GM18519 (cell line): ENCODE measurements around the gene PLCH1.

ENCODE experiments used
- ATAC-seq: cut with Tn5 transposase; IDR thresholded peaks from one replicate; pipeline ENCODE4 v1.9.1; 2021; ENCODE audit warnings: mild to moderate bottlenecking, moderate library complexity; ENCODE audit not compliant: unreplicated experiment, low FRiP score

The PLCH1 gene

DNA sequence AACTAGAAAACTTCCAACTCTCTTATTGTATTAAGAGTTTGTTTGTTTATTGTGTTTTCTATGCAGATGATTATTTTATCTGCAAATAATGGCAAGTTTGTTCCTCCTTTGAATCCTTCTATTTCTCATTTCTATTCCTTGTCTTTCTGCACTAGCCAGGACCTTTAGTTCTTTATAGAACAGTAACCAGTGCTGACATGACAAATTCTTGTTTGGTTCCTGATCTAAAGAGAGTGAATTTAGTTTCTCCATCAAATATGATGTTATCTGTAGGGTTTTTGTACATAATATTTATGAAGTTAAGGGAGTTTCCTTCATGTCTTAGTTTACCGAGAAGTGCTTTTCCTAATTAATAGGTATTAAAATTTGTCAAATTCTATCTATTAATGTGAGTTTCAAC, 350.6 kb downstream of the PLCH1 start:
- ATAC-seq, result no peak

DNA sequence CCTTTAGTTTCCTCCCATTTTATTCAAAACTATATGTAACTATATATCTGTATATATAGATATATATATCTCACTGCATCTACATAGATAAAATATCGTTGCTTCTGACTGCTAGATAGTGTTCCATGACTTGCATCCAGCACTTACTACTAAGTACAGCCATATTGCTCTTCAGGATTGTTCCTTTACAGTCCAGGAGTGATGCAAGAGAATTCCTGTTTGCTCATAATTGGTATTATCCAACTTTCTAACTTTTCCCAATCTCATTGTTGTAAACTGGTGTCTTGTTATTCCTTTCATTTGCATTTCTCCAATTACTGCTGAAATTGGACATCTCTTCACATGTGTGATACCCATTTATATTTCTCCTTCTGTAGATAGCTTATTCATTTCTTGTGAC, 351.6 kb downstream of the PLCH1 start:
- no peak for ATAC-seq

DNA sequence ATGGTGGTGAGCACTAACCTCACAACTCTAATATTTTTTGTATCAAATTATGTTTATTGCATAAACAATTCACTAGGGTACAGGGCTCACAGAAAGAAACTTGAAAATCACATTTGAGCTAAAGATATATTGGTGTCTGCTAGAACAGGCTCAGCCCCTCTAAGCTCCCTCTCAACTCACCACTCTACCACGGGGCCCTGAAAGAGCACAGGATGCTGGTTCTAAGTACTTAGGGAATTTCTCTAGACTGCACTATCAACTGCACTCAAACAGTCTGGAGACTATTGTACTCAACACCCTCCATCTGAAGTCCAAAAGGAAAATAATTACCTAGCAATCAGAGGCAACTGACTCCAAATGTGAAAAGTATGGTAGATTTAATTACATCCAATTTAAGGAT, 352.7 kb downstream of the PLCH1 start:
- no peak for ATAC-seq

DNA sequence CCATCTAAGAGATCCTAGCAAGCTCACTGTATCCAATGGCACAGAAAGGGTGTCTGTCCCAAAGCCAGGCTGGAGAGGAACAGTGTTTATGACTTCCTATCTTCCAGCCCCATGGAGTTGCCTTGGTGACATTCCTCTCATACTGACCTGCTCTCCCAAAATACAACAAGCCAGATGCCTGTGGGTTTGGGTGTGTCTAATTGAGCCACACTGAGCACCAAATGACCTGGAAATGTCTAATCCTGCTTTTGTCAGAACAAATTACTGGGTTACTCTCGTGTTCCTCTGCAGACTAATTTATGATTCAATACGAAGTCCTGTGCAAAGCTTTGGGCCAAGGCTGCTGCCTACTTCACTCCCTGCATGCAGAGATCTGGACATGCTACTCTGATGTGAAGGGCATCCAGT, 353.3 kb downstream of the PLCH1 start:
- ATAC-seq, result no peak

DNA sequence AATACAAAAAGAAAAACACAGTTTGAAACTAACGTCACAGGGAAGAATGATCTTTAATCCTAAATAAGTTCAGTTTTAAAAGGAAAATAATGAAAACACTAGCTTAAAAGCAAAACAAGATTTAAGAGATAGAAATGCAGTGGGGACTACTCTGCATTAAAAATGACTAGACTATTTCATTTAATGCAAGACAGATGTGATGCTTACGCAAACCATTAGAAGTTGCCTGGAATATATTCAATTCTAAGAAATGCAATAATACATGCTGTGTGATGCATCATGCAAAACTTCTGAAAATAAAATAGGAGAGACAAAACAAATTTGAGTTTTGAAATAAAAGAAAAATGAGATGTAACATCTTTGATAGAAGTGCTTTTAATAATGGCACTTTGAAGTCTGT, 353.8 kb downstream of the PLCH1 start:
- no peak for ATAC-seq

DNA sequence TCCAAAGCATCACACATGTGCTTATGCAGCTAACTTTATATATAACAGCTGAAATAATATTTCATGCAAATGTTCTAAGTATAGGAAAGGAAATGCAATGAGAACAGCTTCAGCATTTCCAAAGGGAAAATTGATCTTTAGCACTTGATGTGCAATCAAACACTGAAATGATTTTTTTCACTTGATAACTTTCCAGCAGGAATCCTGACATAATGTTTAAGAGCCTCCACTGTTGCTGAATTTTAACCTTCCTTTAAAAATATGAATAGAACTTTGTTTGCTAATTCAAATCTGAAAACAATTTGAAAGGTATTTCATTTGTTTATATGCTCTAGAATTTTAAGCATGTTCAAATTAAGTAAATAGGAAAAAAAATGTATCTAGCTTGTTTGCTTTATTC, 354.5 kb downstream of the PLCH1 start:
- no peak for ATAC-seq

DNA sequence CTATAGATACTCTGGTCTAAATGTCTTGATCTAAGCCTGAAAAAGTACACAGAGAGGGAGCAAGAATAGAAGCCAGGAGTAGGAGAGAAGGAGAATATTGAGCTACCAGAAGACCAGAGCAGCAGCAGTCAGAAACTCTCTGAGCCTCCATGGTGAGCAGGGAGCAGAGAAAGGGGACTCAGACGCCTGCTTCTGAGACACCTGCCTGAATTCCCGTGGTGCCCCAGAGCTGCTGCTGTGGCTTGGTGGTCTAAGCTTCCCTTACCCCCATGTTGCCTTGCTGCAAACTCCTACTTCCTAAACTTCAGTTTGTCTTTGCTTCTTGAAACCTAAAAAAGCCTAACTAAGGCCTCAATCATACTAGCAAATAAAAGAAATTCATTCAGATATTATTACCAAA, 356.5 kb downstream of the PLCH1 start:
- ATAC-seq, result no peak

DNA sequence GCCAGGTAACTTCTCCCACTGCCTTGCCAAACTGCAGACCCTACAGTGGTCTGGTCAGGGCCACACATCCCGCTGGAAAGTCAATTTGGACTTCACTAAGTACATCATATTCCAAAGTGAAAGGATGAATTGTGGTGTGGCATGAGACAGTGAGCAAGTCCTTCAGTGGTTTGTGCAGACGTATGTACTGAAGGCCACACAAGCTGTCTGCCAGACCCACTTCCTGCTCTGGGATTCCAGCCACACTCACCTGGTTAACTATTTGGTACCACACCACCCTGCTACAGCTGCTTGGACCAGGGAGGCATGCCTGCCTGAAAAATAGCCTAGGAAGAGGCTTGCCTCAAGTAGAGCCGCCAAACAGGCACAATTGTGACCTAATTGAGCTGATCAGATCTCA, 357.3 kb downstream of the PLCH1 start:
- no peak for ATAC-seq

DNA sequence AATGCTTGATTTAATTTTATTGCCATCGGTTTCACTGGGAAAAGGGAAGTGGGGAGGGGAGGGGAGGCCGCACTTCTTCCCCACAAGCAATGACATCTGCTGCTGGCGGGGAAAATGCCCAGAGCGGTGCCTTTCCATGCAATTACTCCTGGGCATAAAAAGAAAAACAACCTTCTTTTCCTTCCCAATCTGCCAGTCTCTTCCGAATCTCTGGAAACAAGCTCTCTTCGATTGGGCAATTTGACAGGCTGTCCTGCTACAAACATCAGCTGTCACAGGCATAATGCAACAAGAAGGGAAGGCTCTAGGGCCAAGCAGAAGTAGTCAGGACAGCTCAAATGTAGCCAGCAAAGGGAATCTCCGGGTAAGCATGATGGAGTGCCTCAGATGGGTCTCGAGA, 358.0 kb downstream of the PLCH1 start:
- ATAC-seq, result no peak

DNA sequence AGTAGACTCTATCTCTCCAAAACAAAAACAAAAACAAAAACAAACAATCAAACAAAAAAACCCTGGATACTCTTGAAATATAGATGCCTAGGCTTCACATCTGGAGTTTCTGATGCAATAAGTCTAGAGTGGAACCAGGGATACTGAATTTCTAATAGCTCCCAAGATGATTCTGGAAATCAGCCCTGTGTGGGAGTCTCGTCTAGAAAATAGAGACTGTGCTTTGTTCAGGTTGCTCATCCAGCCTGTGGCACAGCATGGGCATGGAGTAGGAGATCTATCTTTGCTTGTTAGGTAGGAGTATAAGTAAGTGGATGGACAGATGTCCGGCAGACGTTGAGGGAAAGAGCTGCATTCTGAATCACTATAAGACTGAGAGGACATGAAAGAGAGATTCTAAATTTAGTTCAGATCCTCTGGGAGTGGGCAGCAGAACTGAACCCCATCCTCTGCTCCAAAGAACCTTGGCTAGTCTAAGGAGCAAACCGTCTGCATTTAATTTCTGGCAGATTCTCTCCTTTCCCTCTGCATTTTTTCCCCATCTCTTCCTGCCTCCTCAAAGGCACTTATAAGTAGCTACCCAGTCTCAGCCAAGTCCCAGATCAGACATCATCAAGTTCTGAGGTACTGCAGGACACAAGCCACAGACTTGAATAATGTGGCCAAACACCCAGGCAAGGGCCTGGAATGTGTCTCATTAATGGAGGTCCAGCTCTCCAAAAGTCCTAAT, 358.8 kb downstream of the PLCH1 start:
- ATAC-seq, result no peak

DNA sequence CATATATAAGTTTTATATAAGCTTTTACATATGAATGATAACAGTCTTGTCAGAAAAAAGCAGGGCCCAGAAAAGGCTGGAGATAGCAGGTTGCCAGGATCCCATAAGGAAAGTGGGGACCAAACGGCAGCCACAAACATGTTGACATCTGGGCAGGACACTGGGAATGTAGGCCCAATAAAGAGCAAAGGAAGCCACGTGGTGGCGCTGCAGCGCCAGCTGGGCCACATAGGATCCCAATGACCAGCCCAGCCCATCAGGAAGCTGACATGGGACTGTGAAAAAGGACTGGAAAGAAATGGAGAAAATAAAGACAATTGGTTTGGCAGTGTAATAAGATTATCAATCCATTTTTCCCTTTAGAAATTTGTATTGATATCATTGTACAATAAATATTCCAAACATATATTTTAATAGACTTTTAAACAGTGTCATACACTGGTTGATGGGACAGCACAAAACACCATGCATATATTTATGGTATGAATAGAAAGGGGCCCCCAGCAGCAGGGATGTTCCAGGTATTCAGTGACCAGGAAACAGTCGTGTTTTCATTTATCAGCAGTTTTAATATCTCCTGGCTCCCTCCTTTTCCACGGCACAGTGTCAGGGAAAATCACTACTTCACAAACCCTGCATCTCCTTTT, 362.4 kb downstream of the PLCH1 start:
- ATAC-seq, result peak; percentile 45

DNA sequence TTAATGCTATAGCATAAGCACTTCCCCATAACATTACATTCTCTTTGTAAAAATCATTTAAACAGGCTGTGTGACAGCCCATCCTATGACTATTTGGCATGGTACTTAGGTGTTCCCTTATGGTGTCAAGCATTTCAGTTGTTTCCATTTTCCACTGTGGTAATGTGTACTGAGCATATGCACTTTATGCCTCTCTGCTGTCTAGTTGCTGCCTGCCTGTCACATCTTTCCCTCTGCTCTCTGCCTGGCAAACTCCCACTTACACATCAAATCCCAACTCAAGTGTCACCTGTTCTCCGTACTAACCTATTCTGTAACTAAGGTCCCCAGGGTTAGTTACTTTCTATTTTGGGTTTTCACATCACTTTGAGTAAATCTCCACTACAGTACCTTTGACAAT, 367.0 kb downstream of the PLCH1 start:
- ATAC-seq, result no peak

DNA sequence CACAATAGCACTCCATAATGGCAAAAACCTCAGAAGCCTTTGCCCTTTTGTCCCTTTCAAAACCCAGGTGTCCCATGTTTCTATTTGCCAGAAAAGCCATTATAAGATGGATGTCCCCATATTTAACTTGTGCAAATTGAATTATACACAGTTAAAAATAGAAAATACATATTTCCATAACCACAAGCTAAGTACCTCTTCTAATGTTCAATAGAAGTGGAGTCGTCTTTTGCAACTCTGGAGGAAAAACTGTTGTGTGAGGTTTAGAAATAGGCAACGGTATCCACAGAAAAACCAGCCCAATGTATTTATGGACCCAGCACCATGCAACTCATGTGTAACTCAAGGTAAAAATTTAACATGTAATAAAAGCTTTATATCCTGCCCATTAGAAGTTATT, 367.8 kb downstream of the PLCH1 start:
- no peak for ATAC-seq

DNA sequence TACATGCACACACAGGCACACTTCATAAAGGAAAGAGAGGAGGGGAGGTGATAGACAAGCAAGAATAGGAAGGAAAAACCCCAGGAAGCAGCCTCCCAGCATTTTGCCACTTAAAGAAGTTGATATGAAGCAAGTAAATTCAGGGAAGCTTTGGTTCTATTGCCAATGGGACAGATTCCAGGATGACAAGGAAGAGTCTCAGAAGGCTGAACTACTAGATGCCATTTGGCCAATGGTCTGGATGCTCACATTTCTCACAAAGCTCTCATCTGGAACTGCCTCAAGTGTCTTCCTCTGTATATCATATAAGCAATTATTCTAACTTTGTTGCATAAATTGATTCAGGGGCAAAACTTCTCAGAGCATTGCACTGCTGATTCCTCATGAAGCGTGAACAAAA, 372.6 kb downstream of the PLCH1 start:
- no peak for ATAC-seq

DNA sequence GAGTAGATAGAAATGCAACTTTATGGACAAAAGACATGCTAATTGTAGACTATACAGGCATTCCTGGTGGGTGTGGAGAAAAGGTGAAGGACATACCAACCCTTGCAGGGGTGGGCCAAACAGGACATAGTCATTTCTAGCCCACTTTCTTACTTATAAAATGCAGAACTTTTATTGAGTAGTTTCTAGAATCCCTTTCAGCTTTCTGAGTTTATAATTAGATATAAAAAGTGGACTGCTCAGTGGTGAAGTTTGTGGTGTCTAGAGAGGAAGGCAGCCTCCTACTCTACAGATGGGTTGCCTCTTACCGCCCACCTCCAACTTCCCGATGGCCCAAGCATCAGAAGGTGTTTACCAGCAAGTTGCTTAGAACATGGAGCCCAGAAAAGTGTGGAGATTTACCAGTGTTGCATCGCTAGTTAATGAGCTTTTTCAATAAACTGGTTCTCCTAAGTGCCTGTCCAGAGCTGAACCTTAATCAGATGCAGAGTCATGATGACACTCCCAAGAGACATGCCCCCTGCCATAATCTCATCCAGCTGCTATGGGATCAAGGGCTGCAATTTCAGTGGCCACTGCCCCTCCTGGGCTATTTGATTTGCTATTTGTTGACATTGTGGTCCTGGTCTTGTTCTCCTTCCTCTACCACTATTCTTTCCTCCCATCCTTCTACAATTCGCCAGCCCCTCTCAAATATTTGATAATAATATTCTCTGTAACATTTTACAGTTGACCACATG, 373.9 kb downstream of the PLCH1 start:
- no peak for ATAC-seq

DNA sequence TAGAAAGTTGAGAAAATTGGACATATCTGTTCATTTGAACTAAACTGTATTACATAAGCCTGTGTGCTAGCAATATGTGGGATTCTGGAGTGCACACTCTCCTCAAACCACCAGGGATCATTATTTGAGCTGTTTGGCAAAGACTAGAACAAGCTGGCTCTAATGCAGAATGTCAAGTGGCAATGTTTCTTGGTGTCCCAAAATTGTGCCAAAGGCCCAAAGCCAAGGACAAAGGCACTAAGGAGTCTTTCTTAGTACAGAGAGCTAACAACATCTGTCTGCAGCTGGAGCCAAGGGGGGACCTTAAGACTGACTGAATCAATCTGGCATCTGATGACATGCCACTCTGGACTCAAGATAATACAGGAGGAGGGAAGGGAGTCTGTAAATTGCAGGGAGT, 374.7 kb downstream of the PLCH1 start:
- ATAC-seq, result no peak

DNA sequence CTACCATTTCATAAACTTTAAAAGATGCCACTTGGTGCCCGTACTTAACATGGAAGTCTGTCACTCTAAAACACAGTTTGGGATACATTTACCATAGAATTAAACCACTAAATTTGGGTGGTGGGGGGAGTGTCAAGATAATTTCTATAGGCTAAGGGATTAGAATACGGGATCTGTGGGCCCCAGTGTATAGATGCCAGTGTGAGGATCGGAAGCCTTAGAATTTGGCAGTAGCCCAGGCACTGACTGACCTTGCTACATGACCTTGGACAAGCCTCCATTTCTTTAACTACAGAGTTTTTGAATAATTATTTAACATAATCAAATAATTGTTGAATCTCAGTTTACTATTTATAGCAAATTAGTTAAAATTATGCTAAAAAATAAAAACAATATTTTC, 375.1 kb downstream of the PLCH1 start:
- ATAC-seq, result no peak

DNA sequence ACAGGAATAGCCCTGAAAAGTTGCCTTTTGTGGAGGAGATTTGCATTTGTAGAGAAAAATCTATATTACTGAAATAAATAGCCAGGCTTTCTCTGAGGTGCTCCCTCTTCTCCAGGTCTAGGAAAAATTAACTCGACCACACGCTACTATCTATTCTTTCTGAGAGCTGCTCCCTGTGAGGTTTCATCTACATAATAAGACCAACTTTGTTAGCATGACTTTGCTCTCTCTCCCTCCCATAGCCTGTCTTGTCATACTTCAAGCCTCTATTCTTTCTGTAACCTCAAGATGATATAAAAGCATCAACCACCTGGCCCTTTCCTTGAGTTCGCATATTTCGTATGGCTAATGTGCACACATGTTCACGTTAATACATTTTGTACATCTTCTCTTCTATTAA, 375.6 kb downstream of the PLCH1 start:
- no peak for ATAC-seq

DNA sequence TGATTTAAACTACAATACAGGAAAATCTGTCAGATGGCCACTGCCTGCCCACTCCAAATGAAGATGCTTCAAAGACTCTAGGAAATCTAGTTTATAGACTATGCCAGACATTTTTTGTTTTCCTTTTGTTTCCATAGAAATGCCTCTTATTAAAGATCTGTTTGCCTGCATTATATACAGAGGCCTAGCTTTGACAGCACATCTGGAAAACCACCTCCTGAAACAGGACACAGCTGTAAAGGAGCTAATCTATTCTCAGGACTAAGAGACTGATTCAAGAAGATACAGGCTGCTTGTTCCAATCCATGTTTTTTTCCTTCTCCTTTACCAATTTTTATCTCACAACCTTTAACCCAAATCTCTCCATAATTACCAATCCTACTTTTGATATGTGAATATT, 376.1 kb downstream of the PLCH1 start:
- no peak for ATAC-seq

DNA sequence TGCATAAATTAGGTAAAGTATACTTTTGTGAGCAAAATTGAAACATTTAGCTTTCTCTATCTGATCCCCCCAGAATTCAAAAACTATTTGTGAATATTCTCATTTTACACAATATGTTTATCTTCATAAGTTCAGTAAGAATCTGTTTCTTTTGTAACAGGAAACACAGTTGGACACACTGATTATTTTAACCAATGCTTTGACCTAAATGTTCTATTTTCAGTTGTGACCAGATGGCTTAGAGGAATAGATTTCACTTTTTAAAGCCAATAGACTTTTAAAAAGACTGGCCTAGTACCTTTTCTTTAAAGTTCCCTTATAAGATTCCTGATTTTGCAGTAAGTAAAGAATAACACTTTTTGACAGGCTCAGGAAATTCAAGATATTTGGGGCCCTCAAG, 377.4 kb downstream of the PLCH1 start:
- peak; percentile 46 for ATAC-seq

DNA sequence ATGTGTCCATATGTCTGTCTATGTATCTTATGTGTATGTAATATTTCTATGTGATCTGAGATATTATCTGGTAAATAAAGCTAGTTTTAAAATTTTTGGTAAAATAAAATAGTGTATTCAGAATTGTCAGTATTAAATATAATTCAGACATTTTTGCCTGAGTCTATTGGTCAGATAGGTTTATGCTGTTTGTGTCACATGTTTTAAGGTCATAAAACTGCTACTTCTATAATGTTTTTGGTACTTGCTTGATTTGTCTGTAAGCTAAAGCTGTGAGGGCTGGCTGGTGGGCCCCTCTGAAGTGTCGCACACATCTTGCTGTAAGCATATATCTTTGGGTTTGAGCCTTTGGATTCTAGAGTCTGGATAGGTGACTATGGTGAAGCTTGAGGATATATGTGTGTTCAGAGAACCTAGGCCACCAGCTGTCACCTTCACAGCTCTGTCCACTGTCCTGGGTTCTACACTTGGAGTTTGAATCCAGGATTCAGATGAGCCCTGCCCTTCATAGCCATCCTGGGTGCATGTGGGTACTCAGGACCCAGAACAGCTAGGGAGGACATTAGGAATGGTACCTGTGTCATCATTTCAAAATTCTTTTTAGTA, 379.6 kb downstream of the PLCH1 start:
- ATAC-seq, result no peak
